ENCODE measurements around the gene FAM124B. TPM values are rescaled to one million over a fixed set of nuclear protein-coding genes. Genes with fewer than 3 reads are reported as not detected.
A peak's percentile ranks its signal among the peaks of the same experiment; 100 is the strongest.

FAM124B gene
- total RNA-seq, 2 donors from 2014 or later, result 0.78 TPM; not detected in 1

GRCh38 chr2:224357098-224357901 is 44.6 kb downstream of the FAM124B start:
- Histone ChIP-seq H3K9me3 (no peaks in the 10 kb centered on the region), H3K27me3 (no peaks in the 10 kb centered on the region), H3K36me3 (replicated peaks in 1 of 2; ENCODE audit: insufficient read depth in 1 of 2, low read depth in 2 of 2) (no peaks in the 10 kb centered on the region), H3K27ac (no peak overlapping the region), H3K4me3 (no peak overlapping the region), H3K4me1 (peaks cover 6% of the 10 kb centered on the region)
- peak; percentile 42 to 94 (median 86) for TF ChIP-seq CTCF (IDR thresholded peaks at IDR 0.05)
- no peak for TF ChIP-seq POLR2A (IDR thresholded peaks at IDR 0.05)
- ATAC-seq (peak; percentile 84), DNase-seq (peak; percentile 58 to 69 (median 62))
- WGBS, 2 donors, result 47 to 49% methylated on average over 8 of the region's 8 CpGs
- intact Hi-C loops (cut with DNase I), result loop anchor here (5.0 kb wide), 1 partner anchor 295 kb away; no protein-coding TSS in a partner anchor

GRCh38 chr2:224354632-224355211 is 47.2 kb downstream of the FAM124B start:
- 57 to 70% methylated on average over 10 to 13 of the region's 13 CpGs for WGBS, 2 donors
- Histone ChIP-seq H3K9me3 (no peaks in the 10 kb centered on the region), H3K36me3 (replicated peaks in 1 of 2; ENCODE audit: insufficient read depth in 1 of 2, low read depth in 2 of 2) (no peaks in the 10 kb centered on the region), H3K27ac (no peak overlapping the region), H3K27me3 (no peaks in the 10 kb centered on the region), H3K4me1 (peaks cover 6% of the 10 kb centered on the region), H3K4me3 (no peak overlapping the region)
- intact Hi-C loops (cut with DNase I), result loop anchor here (5.0 kb wide), 1 partner anchor 298 kb away; no protein-coding TSS in a partner anchor
- no peak for TF ChIP-seq CTCF (IDR thresholded peaks at IDR 0.05)
- TF ChIP-seq POLR2A (IDR thresholded peaks at IDR 0.05), result no peak
- DNase-seq (no peak), ATAC-seq (no peak)

GRCh38 chr2:224350703-224351102 is 51.2 kb downstream of the FAM124B start:
- no peak overlapping the region for H3K27ac ChIP-seq
- no peaks in the 10 kb centered on the region for H3K27me3 ChIP-seq
- intact Hi-C loops (cut with DNase I), result no loop called here
- no peak for TF ChIP-seq POLR2A (IDR thresholded peaks at IDR 0.05)
- no peak for TF ChIP-seq CTCF (IDR thresholded peaks at IDR 0.05)
- no peak overlapping the region for H3K4me3 ChIP-seq
- no peaks in the 10 kb centered on the region for H3K36me3 ChIP-seq (replicated peaks in 1 of 2; ENCODE audit: insufficient read depth in 1 of 2, low read depth in 2 of 2)
- WGBS, 2 donors, result 93 to 96% methylated on average over 1 of the region's 1 CpG
- no peak for ATAC-seq
- no peaks in the 10 kb centered on the region for H3K9me3 ChIP-seq
- no peak for DNase-seq
- H3K4me1 ChIP-seq, result no peaks in the 10 kb centered on the region

GRCh38 chr2:224349396-224349795 is 52.5 kb downstream of the FAM124B start:
- no peaks in the 10 kb centered on the region for H3K4me1 ChIP-seq
- no peaks in the 10 kb centered on the region for H3K27me3 ChIP-seq
- ATAC-seq, result no peak
- intact Hi-C loops (cut with DNase I), result no loop called here
- no peak overlapping the region for H3K27ac ChIP-seq
- DNase-seq, result no peak
- TF ChIP-seq POLR2A (IDR thresholded peaks at IDR 0.05) (no peak), CTCF (IDR thresholded peaks at IDR 0.05) (no peak)
- H3K9me3 ChIP-seq, result no peaks in the 10 kb centered on the region
- H3K36me3 ChIP-seq (replicated peaks in 1 of 2; ENCODE audit: insufficient read depth in 1 of 2, low read depth in 2 of 2), result no peaks in the 10 kb centered on the region
- H3K4me3 ChIP-seq, result no peak overlapping the region
